GM19372 (cell line): ENCODE measurements around the gene AKAP12.

Experiments
- ATAC-seq: cut with Tn5 transposase; IDR thresholded peaks from one replicate; pipeline ENCODE4 v1.9.1; 2021; ENCODE audit warnings: mild to moderate bottlenecking, low read depth, moderate library complexity; ENCODE audit not compliant: unreplicated experiment

Gene AKAP12

DNA sequence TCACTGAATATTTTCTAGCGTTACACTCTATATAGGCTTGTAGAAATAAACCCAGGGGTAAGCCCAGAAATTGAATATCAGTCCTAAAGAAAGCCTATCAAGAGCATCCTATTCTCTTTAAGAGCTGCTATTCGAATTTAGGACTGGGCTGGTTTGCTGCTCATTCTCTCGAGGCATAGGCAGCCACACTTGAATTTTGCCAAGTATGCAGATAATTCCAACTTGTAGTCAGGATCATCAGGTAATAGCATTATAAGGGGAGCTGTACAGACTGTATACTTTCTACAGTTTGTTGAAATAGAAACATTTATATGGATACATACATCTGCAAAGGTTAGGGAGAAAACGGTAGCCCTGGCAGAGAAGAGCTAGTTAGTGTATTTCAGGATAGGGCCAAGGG is 153.6 kb downstream of the AKAP12 start:
- no peak for ATAC-seq

DNA sequence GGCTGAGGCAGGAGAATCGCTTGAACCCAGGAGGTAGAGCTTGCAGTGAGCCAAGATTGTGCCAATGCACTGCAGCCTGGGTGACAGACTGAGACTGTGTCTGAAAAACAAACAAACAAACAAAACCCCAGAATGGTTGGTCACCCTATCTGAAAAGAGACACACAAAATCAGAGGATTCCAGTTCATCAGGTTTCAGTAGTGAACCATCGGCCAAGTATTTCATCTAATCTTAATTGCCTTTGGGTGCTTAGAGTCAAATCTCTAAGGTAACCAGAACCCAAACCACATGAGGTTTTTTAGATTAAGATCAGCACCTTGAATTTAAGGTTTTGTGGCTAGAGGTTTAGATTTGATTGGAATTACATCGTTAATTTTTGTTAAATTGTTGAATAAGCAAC is 159.9 kb downstream of the AKAP12 start:
- no peak for ATAC-seq

DNA sequence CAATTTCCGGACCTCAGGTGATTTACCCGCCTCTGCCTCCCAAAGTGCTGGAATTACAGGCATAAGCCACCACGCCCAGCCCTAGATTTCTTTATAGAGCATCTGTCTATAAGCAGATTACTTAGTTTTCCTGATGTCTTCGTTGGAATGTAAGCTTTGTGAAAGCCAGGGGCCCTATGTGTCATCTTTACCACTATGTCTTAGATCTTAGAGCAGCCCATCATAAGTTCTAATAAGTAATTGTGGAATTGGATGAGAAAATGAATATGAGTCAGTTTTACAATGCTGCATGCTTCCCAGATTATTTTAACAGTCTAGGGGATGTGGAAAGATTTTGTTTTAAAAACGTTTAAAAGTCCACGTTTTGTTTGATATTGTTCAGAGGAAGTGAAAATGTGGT is 160.7 kb downstream of the AKAP12 start:
- ATAC-seq: no peak

DNA sequence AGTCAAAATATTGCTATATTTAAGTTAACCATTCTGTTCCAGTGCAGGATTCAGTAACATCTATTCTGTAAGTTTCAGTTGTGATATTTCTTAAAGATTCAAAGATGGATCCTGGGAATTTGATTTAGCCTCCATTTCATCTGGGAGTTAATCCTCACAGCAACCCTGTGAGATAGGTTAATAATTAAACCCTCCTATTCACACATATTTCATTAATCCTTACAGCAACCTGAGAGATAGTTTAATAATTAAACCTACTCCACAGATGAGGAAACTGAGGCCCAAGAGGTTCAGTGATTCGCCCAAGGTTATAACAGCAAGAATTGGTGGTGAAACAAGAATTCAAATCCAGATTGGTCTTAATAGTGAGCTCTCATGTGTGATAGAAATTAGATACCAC is 162.5 kb downstream of the AKAP12 start:
- ATAC-seq: no peak

DNA sequence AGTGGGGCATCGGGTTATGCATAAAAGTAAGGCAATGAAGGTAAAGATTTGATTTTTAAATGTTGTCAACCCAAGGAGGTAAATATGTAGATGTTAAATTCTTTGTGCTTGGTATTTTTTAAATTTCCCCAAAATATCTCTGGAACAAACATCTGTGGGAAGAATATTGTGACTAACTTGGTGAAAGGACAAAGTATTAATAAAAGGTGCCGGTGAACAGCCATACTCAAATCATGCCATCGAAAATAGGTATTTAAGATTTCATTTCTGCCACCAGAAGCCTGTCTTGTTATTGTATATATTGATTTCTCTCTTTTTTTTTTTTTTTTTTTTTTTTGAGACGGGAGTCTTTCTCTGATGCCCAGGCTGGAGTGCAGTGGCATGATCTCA is 164.1 kb downstream of the AKAP12 start:
- ATAC-seq: no peak
